KMS-11 (cell line): ENCODE data around the gene ELAVL4.

ENCODE experiments used
- H2AFZ ChIP-seq: fragments of 200-600 bp; sonication (generic); 2 replicates; pipeline ENCODE4 v1.6.1; 2016; ENCODE audit warnings: antibody characterized with exemption, mixed run types, low read depth
- H3K27ac ChIP-seq: fragments of 200-600 bp; sonication (generic); 2 replicates; pipeline ENCODE4 v1.6.1; 2016; ENCODE audit warnings: mild to moderate bottlenecking, mixed run types
- H3K27me3 ChIP-seq: fragments of 200-600 bp; sonication (generic); 2 replicates; pipeline ENCODE4 v1.6.1; 2017; ENCODE audit warnings: mild to moderate bottlenecking, low read depth, mixed run types, moderate library complexity; ENCODE audit not compliant: insufficient read depth
- H3K36me3 ChIP-seq: fragments of 200-600 bp; sonication (generic); 2 replicates; pipeline ENCODE4 v1.6.1; 2017; ENCODE audit warnings: mild to moderate bottlenecking, mixed run types; ENCODE audit not compliant: insufficient read depth
- H3K4me1 ChIP-seq: fragments of 200-600 bp; sonication (generic); 2 replicates; pipeline ENCODE4 v1.6.1; 2016; ENCODE audit warnings: mild to moderate bottlenecking, low read depth, mixed run types; ENCODE audit not compliant: poor library complexity, severe bottlenecking
- H3K4me2 ChIP-seq: fragments of 200-600 bp; sonication (generic); 2 replicates; pipeline ENCODE4 v1.7.0; 2016; ENCODE audit warnings: mild to moderate bottlenecking, mixed run types
- H3K4me3 ChIP-seq: fragments of 200-600 bp; sonication (generic); IDR thresholded peaks from 2 replicates; pipeline ENCODE4 v1.6.1; 2017; ENCODE audit warnings: low read depth, low read length, mixed read lengths; ENCODE audit not compliant: insufficient read depth
- H3K79me2 ChIP-seq: fragments of 200-600 bp; sonication (generic); 2 replicates; pipeline ENCODE4 v1.6.1; 2016; ENCODE audit warnings: low read depth, mixed run types; ENCODE audit not compliant: insufficient read depth
- H3K9ac ChIP-seq: fragments of 200-600 bp; sonication (generic); 2 replicates; pipeline ENCODE4 v1.6.1; 2016; ENCODE audit warnings: mild to moderate bottlenecking, mixed run types
- H4K20me1 ChIP-seq: fragments of 200-600 bp; sonication (generic); 2 replicates; pipeline ENCODE4 v1.6.1; 2016; ENCODE audit warnings: mild to moderate bottlenecking, mixed run types; ENCODE audit not compliant: insufficient read depth
- TF ChIP-seq, protein P1 (sequence below): fragments of 200-600 bp; sonication (generic); conservative IDR thresholded peaks from 2 replicates; pipeline ENCODE4 v1.6.1; 2017; ENCODE audit warnings: low read depth, mild to moderate bottlenecking, antibody characterized with exemption, low read length, moderate library complexity, mixed read lengths

The ELAVL4 gene

DNA sequence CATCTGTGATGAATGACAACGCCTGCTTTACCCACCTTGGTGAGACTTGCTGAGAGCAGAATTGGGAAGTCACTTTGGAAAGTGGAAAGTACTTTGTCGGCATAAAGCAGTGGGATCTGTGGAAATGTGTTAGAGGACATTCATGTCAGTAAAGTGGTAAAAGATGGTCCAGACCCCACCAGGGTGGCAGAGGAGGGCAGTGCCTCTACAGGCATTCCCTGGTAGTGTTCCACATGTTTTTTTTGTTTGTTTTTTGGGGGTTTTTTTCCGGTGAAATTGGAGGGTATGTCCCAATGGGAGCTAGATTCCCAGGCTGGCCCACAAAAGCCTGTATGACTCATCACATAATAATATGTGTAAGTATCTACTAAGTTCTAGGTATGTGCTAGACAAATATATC, 80.6 kb downstream of the ELAVL4 start:
- Histone ChIP-seq H3K9ac (no peak overlapping the region), H3K79me2 (no peaks in the 10 kb centered on the region), H3K27me3 (no peaks in the 10 kb centered on the region), H2AFZ (no peak overlapping the region), H3K4me3 (no peak overlapping the region), H3K4me2 (no peak overlapping the region), H3K36me3 (no peaks in the 10 kb centered on the region), H4K20me1 (no peaks in the 10 kb centered on the region), H3K27ac (no peak overlapping the region), H3K4me1 (no peaks in the 10 kb centered on the region)
- TF ChIP-seq, protein P1, sequence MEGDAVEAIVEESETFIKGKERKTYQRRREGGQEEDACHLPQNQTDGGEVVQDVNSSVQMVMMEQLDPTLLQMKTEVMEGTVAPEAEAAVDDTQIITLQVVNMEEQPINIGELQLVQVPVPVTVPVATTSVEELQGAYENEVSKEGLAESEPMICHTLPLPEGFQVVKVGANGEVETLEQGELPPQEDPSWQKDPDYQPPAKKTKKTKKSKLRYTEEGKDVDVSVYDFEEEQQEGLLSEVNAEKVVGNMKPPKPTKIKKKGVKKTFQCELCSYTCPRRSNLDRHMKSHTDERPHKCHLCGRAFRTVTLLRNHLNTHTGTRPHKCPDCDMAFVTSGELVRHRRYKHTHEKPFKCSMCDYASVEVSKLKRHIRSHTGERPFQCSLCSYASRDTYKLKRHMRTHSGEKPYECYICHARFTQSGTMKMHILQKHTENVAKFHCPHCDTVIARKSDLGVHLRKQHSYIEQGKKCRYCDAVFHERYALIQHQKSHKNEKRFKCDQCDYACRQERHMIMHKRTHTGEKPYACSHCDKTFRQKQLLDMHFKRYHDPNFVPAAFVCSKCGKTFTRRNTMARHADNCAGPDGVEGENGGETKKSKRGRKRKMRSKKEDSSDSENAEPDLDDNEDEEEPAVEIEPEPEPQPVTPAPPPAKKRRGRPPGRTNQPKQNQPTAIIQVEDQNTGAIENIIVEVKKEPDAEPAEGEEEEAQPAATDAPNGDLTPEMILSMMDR: no peak

DNA sequence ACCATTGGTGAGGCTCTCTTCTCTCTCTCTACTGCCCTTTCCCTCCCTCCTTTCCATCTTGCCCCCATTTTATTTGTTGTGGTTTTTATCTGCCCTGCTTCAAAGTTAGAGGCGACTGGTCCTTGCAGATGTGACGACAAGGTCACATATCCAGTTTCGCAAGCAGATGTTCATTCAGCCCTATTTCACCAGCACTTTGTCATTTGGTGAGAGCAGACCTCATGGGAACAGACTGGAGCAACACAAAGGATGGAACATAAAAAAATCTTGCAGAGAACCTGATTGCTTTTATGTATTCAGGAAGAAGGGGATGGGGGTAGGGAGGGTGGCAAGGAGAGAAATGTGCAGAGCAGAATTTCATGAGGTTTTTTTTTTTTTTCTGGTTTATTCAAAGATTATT, 84.3 kb downstream of the ELAVL4 start:
- H3K36me3 ChIP-seq: no peaks in the 10 kb centered on the region
- H3K27me3 ChIP-seq: no peaks in the 10 kb centered on the region
- H3K27ac ChIP-seq: no peak overlapping the region
- no peak overlapping the region for H3K4me3 ChIP-seq
- no peak overlapping the region for H2AFZ ChIP-seq
- H3K4me2 ChIP-seq: no peak overlapping the region
- TF ChIP-seq, protein P1: no peak
- no peaks in the 10 kb centered on the region for H3K79me2 ChIP-seq
- no peak overlapping the region for H3K9ac ChIP-seq
- H4K20me1 ChIP-seq: no peaks in the 10 kb centered on the region
- H3K4me1 ChIP-seq: no peaks in the 10 kb centered on the region

DNA sequence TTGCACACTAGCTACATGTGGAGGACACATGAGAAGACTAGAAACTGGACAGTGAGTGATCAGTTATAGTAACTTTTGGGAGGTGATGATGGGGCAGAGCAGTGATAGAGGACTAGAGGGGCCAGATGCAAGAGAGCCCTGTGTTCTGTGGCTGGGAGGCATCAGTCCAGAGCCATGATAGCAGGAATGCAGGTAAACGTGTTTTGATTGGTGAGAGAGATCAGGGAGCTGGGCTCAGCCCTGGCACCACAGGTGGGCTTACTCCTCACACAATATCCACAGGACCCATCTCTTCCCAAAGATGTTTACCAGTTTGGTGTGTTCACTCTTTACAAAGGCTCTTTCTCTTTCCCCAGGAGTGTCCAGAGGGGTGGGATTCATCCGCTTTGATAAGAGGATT, 86.5 kb downstream of the ELAVL4 start:
- Histone ChIP-seq H3K4me1 (no peaks in the 10 kb centered on the region), H3K4me3 (no peak overlapping the region), H3K27ac (no peak overlapping the region), H3K36me3 (no peaks in the 10 kb centered on the region), H3K27me3 (no peaks in the 10 kb centered on the region), H3K79me2 (no peaks in the 10 kb centered on the region), H2AFZ (no peak overlapping the region), H3K9ac (no peak overlapping the region), H3K4me2 (no peak overlapping the region), H4K20me1 (no peaks in the 10 kb centered on the region)
- TF ChIP-seq, protein P1: no peak

DNA sequence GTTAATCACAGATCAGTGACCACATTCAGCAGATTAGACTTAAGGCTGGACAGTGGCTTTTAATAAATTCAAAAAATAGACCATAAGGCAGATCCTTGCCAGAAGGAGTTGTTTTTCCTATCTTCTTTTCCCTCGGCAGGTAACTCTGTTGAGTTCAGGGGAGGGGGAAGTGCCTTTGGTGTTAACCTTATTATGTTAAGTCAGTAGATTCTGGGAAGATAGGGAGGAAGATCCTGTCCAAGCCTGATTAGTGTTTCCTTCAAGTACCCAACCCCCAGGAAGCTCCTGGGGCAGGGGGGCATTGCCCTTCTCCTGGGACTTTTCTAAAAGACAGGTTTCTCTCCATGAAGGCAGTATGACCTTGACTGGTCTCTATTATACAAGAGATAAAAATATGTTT, 87.4 kb downstream of the ELAVL4 start:
- Histone ChIP-seq H3K36me3 (no peaks in the 10 kb centered on the region), H3K9ac (no peak overlapping the region), H3K27me3 (no peaks in the 10 kb centered on the region), H3K4me3 (no peak overlapping the region), H4K20me1 (no peaks in the 10 kb centered on the region), H3K4me2 (no peak overlapping the region), H2AFZ (no peak overlapping the region), H3K27ac (no peak overlapping the region), H3K4me1 (no peaks in the 10 kb centered on the region), H3K79me2 (no peaks in the 10 kb centered on the region)
- TF ChIP-seq, protein P1: no peak

DNA sequence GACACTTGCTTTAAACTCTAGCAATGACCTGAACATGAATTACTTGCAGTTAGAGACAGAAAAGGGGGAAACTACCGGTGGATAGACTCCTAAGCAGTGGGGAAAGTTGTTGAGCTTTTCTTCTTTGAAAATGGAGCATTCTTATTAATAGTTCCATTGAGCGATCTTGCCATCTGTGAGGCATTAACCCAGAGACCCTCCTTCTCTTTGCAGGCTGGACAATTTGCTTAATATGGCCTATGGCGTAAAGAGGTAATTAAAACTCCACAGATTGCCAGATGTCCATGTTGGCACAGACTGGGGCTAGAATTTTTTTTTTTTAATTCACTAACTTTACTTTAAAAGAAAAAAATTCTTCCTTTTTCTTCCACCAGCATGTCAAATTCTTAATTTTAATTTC, 88.5 kb downstream of the ELAVL4 start:
- H3K4me2 ChIP-seq: no peak overlapping the region
- no peaks in the 10 kb centered on the region for H3K27me3 ChIP-seq
- H2AFZ ChIP-seq: no peak overlapping the region
- no peaks in the 10 kb centered on the region for H3K4me1 ChIP-seq
- no peaks in the 10 kb centered on the region for H4K20me1 ChIP-seq
- no peaks in the 10 kb centered on the region for H3K79me2 ChIP-seq
- no peak overlapping the region for H3K27ac ChIP-seq
- H3K36me3 ChIP-seq: no peaks in the 10 kb centered on the region
- no peak overlapping the region for H3K4me3 ChIP-seq
- H3K9ac ChIP-seq: no peak overlapping the region
- TF ChIP-seq, protein P1: no peak
